HK-2 (cell line): ENCODE data around the gene GNAO1.
A peak's percentile ranks its signal among the peaks of the same experiment; 100 is the strongest.
"Not testable (repeated sequence)": the region's sequence is repeated elsewhere in the genome, so short reads cannot be mapped to it uniquely, and the experiment has no call there.

Source experiments
- DNase-seq: peaks from one replicate; pipeline ENCODE4 v3.0.0-alpha.2; 2018; ENCODE audit not compliant: unreplicated experiment

The GNAO1 gene

GRCh38 chr16:56363181-56363716 is 172.0 kb downstream of the GNAO1 start:
- DNase-seq: no peak

DNA sequence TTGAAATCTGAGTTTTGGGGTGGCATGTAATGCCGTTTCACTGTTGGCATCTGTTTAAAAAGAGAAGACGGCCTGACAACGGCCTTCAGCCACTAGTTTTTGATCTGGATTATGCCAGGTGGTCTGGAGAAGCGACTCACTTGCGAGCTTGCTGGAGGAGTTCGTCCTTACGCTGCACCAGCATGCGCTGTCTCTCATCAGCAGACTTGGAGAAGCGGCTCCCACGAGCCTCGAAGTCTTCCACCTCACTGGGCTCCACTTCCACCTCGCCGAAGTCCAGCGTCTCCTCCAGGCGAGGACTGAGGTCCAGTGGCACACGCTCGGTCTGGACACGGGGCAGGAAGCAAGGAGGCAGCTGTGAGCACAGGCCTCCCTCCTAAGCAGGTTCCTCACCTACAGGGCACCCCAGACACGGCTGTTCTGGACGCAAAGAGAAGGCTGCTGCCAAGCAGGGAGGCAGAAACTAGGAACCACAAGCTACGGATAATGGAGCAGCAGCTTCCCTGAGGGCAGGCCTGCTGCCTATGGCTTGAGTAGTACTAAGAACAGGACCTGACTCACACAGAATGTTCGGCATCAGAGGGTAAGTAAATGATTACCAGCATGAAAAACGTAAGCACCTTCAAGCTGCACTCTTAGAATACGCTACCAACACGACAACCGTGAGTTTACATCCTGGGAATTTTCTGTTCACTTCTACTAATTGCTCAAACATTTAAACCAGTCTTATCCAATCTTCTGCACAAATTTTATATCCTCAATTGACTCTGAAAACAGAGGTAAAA is 172.7 kb downstream of the GNAO1 start:
- DNase-seq: no peak

DNA sequence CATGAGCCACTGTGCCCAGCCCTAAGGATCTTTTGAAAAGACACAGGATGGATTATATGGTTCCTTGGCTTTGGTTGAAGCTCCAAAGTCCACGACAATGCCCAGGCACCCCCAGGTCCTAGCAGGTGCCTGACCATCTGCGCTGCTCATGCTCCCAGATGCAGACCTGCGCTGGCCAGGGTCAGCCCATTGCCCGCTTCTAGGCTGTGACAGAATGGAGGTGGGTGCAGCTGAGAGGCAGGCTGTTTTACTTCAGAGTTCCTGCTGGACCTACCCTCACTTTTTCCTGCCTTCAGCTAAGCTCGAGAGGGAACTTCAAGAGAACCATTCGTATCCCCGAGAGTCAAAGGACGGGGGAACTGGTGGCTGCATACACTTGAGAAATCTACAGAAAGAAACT is 173.6 kb downstream of the GNAO1 start:
- no peak for DNase-seq

DNA sequence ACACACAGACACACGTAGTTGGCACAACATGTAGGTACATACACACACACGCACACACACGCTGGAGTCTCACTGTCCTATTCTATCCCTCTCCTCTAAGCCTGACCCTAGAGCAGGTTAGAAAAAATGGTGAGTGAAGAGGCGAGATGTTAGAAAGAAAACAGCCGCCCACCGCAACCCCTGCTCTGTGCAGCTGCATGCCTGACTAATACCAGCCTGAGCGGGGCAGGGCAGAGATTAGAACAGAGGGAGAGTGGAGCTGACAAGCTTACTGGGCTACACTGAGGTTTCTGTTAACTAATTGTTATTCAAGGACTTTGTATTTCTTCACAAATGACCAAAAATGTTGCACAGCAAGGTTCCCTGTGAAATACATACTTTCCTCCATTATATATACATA is 174.3 kb downstream of the GNAO1 start:
- no peak for DNase-seq

DNA sequence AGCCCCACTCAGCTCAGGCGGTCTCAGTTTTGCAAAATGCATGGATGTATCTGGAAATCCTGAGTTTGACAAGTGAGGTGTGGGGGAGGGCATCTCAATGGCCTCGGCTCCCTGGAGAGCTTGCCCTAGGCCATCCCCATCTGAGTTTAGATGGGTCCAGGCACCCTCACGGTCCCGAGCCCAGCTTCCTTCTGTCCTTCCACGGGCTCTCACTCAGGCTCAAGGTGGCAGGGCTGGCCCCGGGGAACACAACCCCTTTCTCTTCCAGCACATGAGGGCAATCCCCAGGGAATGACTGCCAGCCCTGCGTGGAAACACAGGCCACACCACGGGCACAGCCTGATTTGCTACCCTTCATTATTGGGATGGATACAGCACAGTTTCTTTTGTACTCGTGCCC is 175.7 kb downstream of the GNAO1 start:
- DNase-seq: no peak

- DNase-seq: no peak
These were observed 176.5 kb downstream of the GNAO1 start for GRCh38 chr16:56367764-56368163.

GRCh38 chr16:56368545-56368944 is 177.3 kb downstream of the GNAO1 start:
- DNase-seq: no peak

GRCh38 chr16:56369202-56369601 is 177.9 kb downstream of the GNAO1 start:
- DNase-seq: no peak

GRCh38 chr16:56370185-56370874 is 179.0 kb downstream of the GNAO1 start:
- DNase-seq: no peak

- DNase-seq: no peak
These were observed 179.8 kb downstream of the GNAO1 start for GRCh38 chr16:56370875-56371659.

GRCh38 chr16:56371660-56371937 is 180.3 kb downstream of the GNAO1 start:
- no peak for DNase-seq

DNA sequence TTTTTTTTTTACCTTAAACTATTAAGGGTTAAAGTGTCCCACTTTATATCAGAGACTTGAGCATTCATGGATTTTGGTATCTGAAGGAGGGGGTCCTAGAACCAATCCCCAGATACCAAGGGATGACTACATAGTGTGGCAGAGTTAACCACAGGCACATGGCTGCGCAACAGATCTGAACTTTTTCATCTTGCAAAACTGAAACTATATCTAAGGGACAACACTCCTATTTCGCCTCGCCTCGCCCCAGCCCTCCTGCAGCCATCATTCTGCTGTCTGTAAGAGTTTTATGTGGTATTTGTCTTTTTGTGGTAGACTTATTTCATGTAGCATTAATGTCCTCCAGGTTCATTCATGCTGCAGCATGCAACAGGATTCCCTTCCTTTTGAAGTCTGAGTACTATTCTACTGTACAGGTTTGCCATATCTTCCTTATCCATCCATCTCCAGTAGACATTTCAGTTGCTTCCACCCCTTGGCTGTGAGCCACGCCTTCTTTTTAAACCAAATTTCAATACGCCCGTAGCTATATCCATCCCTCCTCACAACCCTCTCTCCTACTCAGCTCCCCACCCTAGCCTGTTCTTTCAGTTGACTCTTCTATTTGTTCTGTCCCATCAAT is 180.8 kb downstream of the GNAO1 start:
- DNase-seq: no peak

- DNase-seq: no peak
These were observed 181.7 kb downstream of the GNAO1 start for GRCh38 chr16:56373003-56373402.

DNA sequence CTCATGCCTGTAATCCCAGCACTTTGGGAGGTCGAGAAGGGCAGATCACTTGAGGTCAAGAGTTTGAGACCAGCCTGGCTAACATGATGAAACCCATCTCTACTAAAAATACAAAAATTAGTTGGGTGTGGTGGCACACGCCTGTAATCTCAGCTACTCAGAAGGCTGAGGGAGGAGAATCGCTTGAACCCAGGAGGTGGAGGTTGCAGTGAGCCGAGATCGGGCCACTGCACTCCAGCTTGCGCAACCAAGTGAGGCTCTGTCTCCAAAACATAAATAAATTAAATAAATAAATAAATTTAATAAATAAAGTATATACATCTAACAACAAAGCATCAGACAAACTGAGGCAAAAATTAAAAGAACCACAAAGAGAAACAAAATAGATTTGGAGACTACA is 184.5 kb downstream of the GNAO1 start:
- DNase-seq: not testable (repeated sequence)

- not testable (repeated sequence) for DNase-seq
These were observed 187.8 kb downstream of the GNAO1 start for GRCh38 chr16:56379044-56379443.

DNA sequence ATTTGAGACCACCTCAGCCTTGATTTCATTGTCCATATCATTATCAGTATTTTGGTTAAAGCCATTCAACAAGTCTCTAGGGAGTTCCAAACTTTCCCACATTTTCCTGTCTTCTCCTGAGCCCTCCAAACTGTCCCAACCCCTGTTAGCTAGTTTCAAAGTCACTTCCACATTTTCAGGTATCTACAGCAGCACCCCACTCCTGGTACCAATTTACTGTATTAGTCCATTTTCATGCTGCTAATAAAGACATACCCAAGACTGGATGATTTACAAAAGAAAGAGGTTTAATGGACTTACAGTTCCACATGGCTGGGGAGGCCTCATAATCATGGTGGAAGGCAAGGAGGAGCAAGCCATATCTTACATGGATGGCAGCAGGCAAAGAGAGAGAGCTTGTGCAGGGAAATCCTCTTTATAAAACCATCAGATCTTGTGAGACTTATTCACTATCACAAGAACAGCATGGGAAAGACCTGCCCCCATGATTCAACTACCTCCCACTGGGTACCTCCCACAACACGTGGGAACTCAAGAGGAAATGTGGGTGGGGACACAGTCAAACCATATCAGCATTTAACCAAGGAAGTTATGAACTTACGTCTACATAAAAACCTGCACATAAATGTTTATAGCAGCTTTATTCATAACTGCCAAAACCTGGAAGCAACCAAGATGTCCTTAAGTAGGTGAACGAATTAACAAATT is 189.6 kb downstream of the GNAO1 start:
- not testable (repeated sequence) for DNase-seq

- no peak for DNase-seq
These were observed 191.2 kb downstream of the GNAO1 start for GRCh38 chr16:56382459-56382858.

DNA sequence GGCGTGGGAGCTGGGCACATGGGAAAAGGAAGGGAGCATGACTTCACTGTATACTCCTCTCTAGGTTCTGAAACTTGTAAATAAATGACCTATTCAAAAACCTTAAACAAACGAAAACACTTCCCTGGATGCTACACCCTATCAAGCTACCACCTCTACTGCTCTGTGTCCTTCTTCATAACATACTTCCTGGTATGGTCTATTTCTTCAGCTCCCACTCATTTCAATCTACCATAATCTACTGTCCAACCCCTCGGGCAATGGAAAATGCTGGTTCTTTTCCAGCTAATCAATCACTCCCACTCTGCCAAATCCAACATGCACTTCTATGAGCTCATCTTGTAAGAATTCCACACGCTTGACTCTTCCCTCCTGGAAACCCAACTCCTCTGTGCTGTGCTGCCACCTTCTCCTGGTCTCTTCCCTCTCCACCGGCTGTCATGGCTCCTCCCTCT is 191.6 kb downstream of the GNAO1 start:
- DNase-seq: peak; percentile 56

DNA sequence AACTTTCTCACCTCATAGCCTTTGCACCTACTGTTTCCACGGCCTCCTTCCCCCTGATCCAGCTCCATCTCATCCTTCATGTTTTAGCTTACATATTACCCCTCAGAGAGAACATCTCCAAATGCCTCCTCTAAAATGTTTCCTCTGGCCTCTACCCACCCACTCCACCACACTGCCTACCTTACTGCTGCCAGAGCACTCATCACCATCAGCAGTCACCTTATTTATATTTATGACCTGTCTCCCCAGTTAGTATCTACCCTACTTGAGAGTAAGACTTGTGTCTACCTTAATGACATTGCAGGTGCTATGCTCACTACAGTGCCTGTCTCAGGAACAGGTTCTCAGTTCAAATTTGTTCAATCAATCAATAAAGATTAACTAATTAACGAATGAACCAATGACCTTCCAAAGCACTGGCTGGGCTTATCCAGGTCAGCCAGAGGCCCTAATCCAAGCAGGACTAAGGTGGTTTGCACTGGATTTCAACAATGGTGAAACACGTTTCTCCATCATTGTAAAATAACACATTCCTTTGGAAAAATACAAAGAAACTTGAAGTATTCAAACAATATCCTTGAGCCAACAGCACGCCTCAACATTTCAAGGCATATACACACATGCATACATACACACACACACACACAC is 192.9 kb downstream of the GNAO1 start:
- DNase-seq: no peak

DNA sequence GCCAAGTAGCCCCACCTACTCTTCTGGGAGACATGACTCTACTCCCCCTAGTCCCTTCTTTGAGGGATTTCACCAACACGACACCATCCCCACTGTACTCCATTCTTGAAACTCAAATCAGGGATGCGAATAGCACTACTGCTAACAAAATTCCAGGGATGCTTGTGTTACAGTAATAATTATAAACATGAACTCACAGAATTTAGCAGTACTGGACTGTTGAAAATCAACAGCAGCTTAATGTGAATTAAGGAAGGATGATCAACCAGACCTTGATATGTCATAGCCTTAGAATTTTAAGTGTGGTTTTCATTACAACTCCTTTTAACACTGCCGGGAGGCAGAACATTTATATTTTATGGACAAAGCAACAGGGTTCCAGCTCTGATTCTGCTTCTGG is 196.1 kb downstream of the GNAO1 start:
- DNase-seq: no peak

- no peak for DNase-seq
These were observed 196.9 kb downstream of the GNAO1 start for GRCh38 chr16:56388209-56388608.
